Endothelial cell of umbilical vein (primary cell): ENCODE measurements around the gene CDX1. TPM values are rescaled to one million over a fixed set of nuclear protein-coding genes. Genes with fewer than 3 reads are reported as not detected.

Source experiments
- BruUV-seq: library from RNA; stranded (reverse); fragments of 400-500 nt; replicated peaks from 2 replicates; lab custom pipeline; 2021; lab: Mats Ljungman, UMichigan
- CTCF ChIA-PET: fragments of 300-600, 350-600 bp; sonication (Branson Sonifier 250); formaldehyde crosslinking; loops from one replicate; lab custom pipeline; 2021; ENCODE audit warnings: antibody characterized with exemption, inconsistent platforms; lab: Charles Lee
- POLR2A ChIA-PET: fragments of 300-600, 350-600 bp; sonication (Branson Sonifier 250); formaldehyde crosslinking; loops from one replicate; lab custom pipeline; 2021; ENCODE audit warnings: antibody characterized with exemption, inconsistent platforms; lab: Charles Lee
- DNase-seq: peaks from one replicate; pipeline ENCODE4 v3.0.0-alpha.2; 2011; ENCODE audit warnings: low read depth, low spot score
- FAIRE-seq: peaks from 2 replicates; lab custom pipeline; 2011; peaks lifted over from hg19 to GRCh38; lab: Jason Lieb, UNC
- H2AFZ ChIP-seq: 2 replicates; pipeline ENCODE4 v1.6.0; 2012; ENCODE audit warnings: low read depth, low read length, control low read depth, inconsistent platforms
- H3K27ac ChIP-seq: 2 replicates; pipeline ENCODE4 v1.5.1; 2011; ENCODE audit warnings: low read depth, mild to moderate bottlenecking, control low read depth, low read length, moderate library complexity; ENCODE audit not compliant: insufficient read depth
- H3K27me3 ChIP-seq, 2 experiments: 2 replicates each; pipeline versions ENCODE4 v1.6.0 to v1.6.1; 2011; ENCODE audit warnings: low read length in 2 of 2, mixed read lengths in 1 of 2; ENCODE audit not compliant: control insufficient read depth in 2 of 2, insufficient read depth in 2 of 2
- H3K36me3 ChIP-seq, 2 experiments: 2 replicates in 1 of 2; 3 replicates in 1 of 2; pipeline ENCODE4 v1.5.1; 2011; ENCODE audit warnings: low read length in 2 of 2, mild to moderate bottlenecking in 1 of 2, moderate library complexity in 1 of 2; ENCODE audit not compliant: control insufficient read depth in 2 of 2, insufficient read depth in 2 of 2; ENCODE audit errors: extremely low read depth in 1 of 2
- H3K4me1 ChIP-seq: 3 replicates; pipeline ENCODE4 v1.5.1; 2011; ENCODE audit warnings: mild to moderate bottlenecking, low read length; ENCODE audit not compliant: control insufficient read depth, insufficient read depth; ENCODE audit errors: extremely low read depth
- H3K4me2 ChIP-seq: 2 replicates; pipeline ENCODE4 v1.6.1; 2011; ENCODE audit warnings: low read length, control low read depth, mixed read lengths; ENCODE audit not compliant: insufficient read depth
- H3K4me3 ChIP-seq, 3 experiments: fragments of 200-600 bp in 1 of 3; sonication (generic), shearing (Covaris generic) in 1 of 3; replicated peaks in 1 of 3; 2 replicates each; pipeline ENCODE4 v1.5.1; 2011 to 2016; ENCODE audit warnings: control low read depth in 3 of 3, low read length in 3 of 3, mild to moderate bottlenecking in 2 of 3, inconsistent platforms in 1 of 3, low read depth in 1 of 3, moderate library complexity in 1 of 3; ENCODE audit not compliant: insufficient read depth in 1 of 3
- H3K79me2 ChIP-seq: 2 replicates; pipeline ENCODE4 v1.6.0; 2012; ENCODE audit warnings: low read length, inconsistent platforms; ENCODE audit not compliant: control insufficient read depth, insufficient read depth
- H3K9ac ChIP-seq: replicated peaks from 2 replicates; pipeline ENCODE3; 2011; ENCODE audit warnings: low read length, control low read depth; ENCODE audit not compliant: insufficient read depth; ENCODE audit errors: extremely low read depth
- H3K9me1 ChIP-seq: replicated peaks from 3 replicates; pipeline ENCODE4 v1.6.0; 2011; ENCODE audit warnings: mild to moderate bottlenecking, low read length; ENCODE audit not compliant: control insufficient read depth, insufficient read depth; ENCODE audit errors: extremely low read depth
- H3K9me3 ChIP-seq: replicated peaks from 2 replicates; pipeline ENCODE4 v1.5.1; 2012; ENCODE audit warnings: low read length, inconsistent platforms; ENCODE audit not compliant: control insufficient read depth, insufficient read depth
- H4K20me1 ChIP-seq: replicated peaks from 2 replicates; pipeline ENCODE3; 2011; ENCODE audit warnings: mild to moderate bottlenecking, low read length; ENCODE audit not compliant: control insufficient read depth, insufficient read depth; ENCODE audit errors: extremely low read depth
- EZH2 ChIP-seq: IDR thresholded peaks from 2 replicates; pipeline ENCODE4 v1.6.1; 2012; ENCODE audit warnings: borderline replicate concordance, low read depth, mild to moderate bottlenecking, moderate library complexity, low read length, inconsistent platforms; ENCODE audit not compliant: severe bottlenecking
- FOS ChIP-seq: IDR thresholded peaks from 2 replicates; pipeline ENCODE4 v1.6.1; 2011; ENCODE audit warnings: mild to moderate bottlenecking, low read length, moderate library complexity, borderline replicate concordance; ENCODE audit not compliant: insufficient read depth
- GATA2 ChIP-seq: IDR thresholded peaks from 2 replicates; pipeline ENCODE4 v1.7.0; 2011; ENCODE audit warnings: low read depth, mild to moderate bottlenecking, moderate library complexity, mixed read lengths, low read length; ENCODE audit not compliant: insufficient read length, insufficient read depth
- JUN ChIP-seq: IDR thresholded peaks from 2 replicates; pipeline ENCODE4 v1.6.1; 2011; ENCODE audit warnings: borderline replicate concordance, low read depth; ENCODE audit not compliant: insufficient read length, insufficient read depth
- MYC ChIP-seq: IDR thresholded peaks from one replicate; pipeline ENCODE4 v1.6.1; 2011; ENCODE audit warnings: mild to moderate bottlenecking, low read depth, low read length
- POLR2A ChIP-seq: IDR thresholded peaks from 2 replicates; pipeline ENCODE4 v1.6.1; 2012; ENCODE audit warnings: low read depth, mild to moderate bottlenecking, control low read depth, low read length
- POLR2AphosphoS5 ChIP-seq: IDR thresholded peaks from 2 replicates; pipeline ENCODE4 v1.6.1; 2012; ENCODE audit warnings: low read depth, mild to moderate bottlenecking, control low read depth, low read length, moderate library complexity; ENCODE audit not compliant: insufficient read depth
- dilution Hi-C: fragments of 300-500 bp; cut with MboI; formaldehyde crosslinking; loops from one replicate; pipeline ENCODE4 v1.15.0; 2019; ENCODE audit warnings: low sequenced_read_pairs; ENCODE audit not compliant: extremely low pct_ligation_motif_present
- intact Hi-C: fragments of 100-400 bp; cut with micrococcal nuclease; formaldehyde crosslinking; loops from one replicate; pipeline ENCODE4 v1.10.0; 2022
- polyA plus RNA-seq, 4 experiments: library from polyadenylated mRNA; depleted of rRNA in 3 of 4; stranded (reverse) in 3 of 4; unstranded in 1 of 4; fragments of >200 nt; gene quantifications; 2 replicates each; pipeline versions ENCODE4 v1.2.1 to v1.2.3, GENCODE V29; 2011 to 2012; ENCODE audit warnings: missing spikeins in 1 of 4
- total RNA-seq: library from RNA; stranded (reverse); gene quantifications from 2 replicates; pipeline ENCODE4 v1.2.3, GENCODE V29; 2021
- TF ChIP-seq, protein P1 (sequence below), 2 donors: IDR thresholded peaks; 1 replicate in 1 of 2; 2 replicates in 1 of 2; pipeline ENCODE4 v1.5.1; 2011; ENCODE audit warnings: low read length in 2 of 2, mild to moderate bottlenecking in 2 of 2, moderate library complexity in 2 of 2, control low read depth in 1 of 2, inconsistent platforms in 1 of 2, low read depth in 1 of 2; ENCODE audit not compliant: insufficient read depth in 1 of 2; ENCODE audit errors: extremely low read depth in 1 of 2
- TF ChIP-seq, protein P2 (sequence below): IDR thresholded peaks from 2 replicates; pipeline ENCODE4 v1.6.1; 2011; ENCODE audit not compliant: insufficient read depth, insufficient read length

Gene CDX1
- total and polyA plus RNA-seq, 2 donors (not counting 3 experiments of a cell fraction or from before 2014, with no cell fraction given) = not detected

DNA sequence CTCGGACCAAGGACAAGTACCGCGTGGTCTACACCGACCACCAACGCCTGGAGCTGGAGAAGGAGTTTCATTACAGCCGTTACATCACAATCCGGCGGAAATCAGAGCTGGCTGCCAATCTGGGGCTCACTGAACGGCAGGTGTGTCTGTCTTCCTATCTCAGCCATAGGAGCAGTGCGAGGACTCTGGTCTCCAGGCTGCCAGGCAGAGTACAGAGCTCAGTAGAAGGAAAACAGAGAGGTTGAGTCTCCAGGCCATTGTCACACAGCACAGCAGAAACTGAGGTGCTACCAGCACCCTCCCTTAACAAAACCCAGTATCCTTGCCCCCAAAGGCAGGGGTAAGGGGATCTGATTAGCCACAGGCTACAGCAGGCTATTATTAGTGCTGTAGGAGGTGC is 16.2 kb downstream of the CDX1 start:
- peaks cover 7 to 19% of the 10 kb centered on the region in 2 experiments for H3K27me3 ChIP-seq
- no peak overlapping the region for H3K9ac ChIP-seq
- H4K20me1 ChIP-seq = no peaks in the 10 kb centered on the region
- DNase-seq = no peak
- no peaks in the 10 kb centered on the region for H3K9me3 ChIP-seq
- dilution Hi-C loops (no loop called here), intact Hi-C loops (no loop called here)
- POLR2A ChIA-PET = no interaction called here
- H3K4me3 ChIP-seq = no peak overlapping the region
- H3K4me2 ChIP-seq = no peak overlapping the region
- no peak overlapping the region for H2AFZ ChIP-seq
- TF ChIP-seq FOS (no peak), POLR2AphosphoS5 (no peak), POLR2A (no peak), JUN (no peak), GATA2 (no peak), EZH2 (no peak), MYC (no peak)
- TF ChIP-seq, protein P1, sequence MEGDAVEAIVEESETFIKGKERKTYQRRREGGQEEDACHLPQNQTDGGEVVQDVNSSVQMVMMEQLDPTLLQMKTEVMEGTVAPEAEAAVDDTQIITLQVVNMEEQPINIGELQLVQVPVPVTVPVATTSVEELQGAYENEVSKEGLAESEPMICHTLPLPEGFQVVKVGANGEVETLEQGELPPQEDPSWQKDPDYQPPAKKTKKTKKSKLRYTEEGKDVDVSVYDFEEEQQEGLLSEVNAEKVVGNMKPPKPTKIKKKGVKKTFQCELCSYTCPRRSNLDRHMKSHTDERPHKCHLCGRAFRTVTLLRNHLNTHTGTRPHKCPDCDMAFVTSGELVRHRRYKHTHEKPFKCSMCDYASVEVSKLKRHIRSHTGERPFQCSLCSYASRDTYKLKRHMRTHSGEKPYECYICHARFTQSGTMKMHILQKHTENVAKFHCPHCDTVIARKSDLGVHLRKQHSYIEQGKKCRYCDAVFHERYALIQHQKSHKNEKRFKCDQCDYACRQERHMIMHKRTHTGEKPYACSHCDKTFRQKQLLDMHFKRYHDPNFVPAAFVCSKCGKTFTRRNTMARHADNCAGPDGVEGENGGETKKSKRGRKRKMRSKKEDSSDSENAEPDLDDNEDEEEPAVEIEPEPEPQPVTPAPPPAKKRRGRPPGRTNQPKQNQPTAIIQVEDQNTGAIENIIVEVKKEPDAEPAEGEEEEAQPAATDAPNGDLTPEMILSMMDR (IDR thresholded peaks at IDR 0.05; ENCODE audit: extremely low read depth in 1 of 2, insufficient read depth in 1 of 2, low read depth in 1 of 2, low read length in 2 of 2) = no peak
- TF ChIP-seq, protein P2, sequence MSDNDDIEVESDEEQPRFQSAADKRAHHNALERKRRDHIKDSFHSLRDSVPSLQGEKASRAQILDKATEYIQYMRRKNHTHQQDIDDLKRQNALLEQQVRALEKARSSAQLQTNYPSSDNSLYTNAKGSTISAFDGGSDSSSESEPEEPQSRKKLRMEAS = no peak
- CTCF ChIA-PET = interaction anchor here (1.4 to 1.6 kb wide), 2 partner anchors 10 to 35 kb away, joined by 3 to 10 read pairs; no protein-coding TSS in a partner anchor
- FAIRE-seq = no peak
- H3K27ac ChIP-seq = no peak overlapping the region
- BruUV-seq = no TSS peak
- H3K79me2 ChIP-seq = no peaks in the 10 kb centered on the region
- H3K36me3 ChIP-seq = no peaks in the 10 kb centered on the region
- no peaks in the 10 kb centered on the region for H3K4me1 ChIP-seq
- H3K9me1 ChIP-seq = no peaks in the 10 kb centered on the region
